ENCODE measurements around the gene OPHN1.

DNA sequence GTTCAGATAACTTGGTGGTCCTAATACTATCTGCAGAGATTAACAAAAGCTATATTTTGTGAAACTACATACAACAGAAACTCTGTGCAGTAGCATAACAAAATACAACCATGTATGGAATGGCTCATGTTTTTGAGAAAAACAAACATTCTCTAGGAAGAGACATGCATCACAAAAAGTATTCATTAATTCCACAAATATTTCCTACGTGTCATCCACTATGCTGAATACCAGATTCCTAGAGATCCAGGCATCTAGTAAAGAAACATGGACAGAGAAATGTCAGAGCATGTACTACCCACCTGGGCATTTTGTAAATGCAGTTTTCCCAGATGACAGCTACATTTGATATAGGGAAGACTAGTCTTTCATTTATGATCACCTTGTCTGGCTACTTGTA is 248.1 kb downstream of the OPHN1 start:
- TF ChIP-seq, protein P1, sequence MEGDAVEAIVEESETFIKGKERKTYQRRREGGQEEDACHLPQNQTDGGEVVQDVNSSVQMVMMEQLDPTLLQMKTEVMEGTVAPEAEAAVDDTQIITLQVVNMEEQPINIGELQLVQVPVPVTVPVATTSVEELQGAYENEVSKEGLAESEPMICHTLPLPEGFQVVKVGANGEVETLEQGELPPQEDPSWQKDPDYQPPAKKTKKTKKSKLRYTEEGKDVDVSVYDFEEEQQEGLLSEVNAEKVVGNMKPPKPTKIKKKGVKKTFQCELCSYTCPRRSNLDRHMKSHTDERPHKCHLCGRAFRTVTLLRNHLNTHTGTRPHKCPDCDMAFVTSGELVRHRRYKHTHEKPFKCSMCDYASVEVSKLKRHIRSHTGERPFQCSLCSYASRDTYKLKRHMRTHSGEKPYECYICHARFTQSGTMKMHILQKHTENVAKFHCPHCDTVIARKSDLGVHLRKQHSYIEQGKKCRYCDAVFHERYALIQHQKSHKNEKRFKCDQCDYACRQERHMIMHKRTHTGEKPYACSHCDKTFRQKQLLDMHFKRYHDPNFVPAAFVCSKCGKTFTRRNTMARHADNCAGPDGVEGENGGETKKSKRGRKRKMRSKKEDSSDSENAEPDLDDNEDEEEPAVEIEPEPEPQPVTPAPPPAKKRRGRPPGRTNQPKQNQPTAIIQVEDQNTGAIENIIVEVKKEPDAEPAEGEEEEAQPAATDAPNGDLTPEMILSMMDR (IDR thresholded peaks at IDR 0.05; ENCODE audit: insufficient read depth, low read depth, low read length), result no peak
- no peak for TF ChIP-seq EZH2 (IDR thresholded peaks at IDR 0.05; ENCODE audit: insufficient read depth, low read length)
